WERI-Rb-1 (cell line): ENCODE data around the gene WDR27.

Experiments used
- DNase-seq: peaks from one replicate; pipeline ENCODE4 v3.0.0-alpha.2; 2020
- H3K27ac ChIP-seq: fragments of 250-450 bp; sonication (Bioruptor Pico); 2 replicates; pipeline ENCODE4 v1.5.1; 2020; ENCODE audit warnings: mild to moderate bottlenecking, moderate library complexity
- H3K27me3 ChIP-seq: fragments of 250-450 bp; sonication (Bioruptor Pico); 2 replicates; pipeline ENCODE4 v1.5.1; 2021; ENCODE audit warnings: mild to moderate bottlenecking, low read depth, moderate library complexity; ENCODE audit not compliant: insufficient read depth, severe bottlenecking
- H3K36me3 ChIP-seq: fragments of 250-450 bp; sonication (Bioruptor Pico); 2 replicates; pipeline ENCODE4 v1.5.1; 2020; ENCODE audit warnings: mild to moderate bottlenecking, moderate library complexity
- H3K4me3 ChIP-seq: 2 replicates; pipeline ENCODE4 v1.5.1; 2011; ENCODE audit warnings: low read depth, mild to moderate bottlenecking, control low read depth, low read length
- H3K9me3 ChIP-seq: fragments of 250-450 bp; sonication (Bioruptor Pico); 2 replicates; pipeline ENCODE4 v1.5.1; 2021; ENCODE audit warnings: mild to moderate bottlenecking, moderate library complexity; ENCODE audit not compliant: severe bottlenecking
- CTCF ChIP-seq: IDR thresholded peaks from 2 replicates; pipeline ENCODE4 v1.5.1; 2011; ENCODE audit warnings: low read depth, mild to moderate bottlenecking, control low read depth, inconsistent platforms, low read length

WDR27 gene

DNA sequence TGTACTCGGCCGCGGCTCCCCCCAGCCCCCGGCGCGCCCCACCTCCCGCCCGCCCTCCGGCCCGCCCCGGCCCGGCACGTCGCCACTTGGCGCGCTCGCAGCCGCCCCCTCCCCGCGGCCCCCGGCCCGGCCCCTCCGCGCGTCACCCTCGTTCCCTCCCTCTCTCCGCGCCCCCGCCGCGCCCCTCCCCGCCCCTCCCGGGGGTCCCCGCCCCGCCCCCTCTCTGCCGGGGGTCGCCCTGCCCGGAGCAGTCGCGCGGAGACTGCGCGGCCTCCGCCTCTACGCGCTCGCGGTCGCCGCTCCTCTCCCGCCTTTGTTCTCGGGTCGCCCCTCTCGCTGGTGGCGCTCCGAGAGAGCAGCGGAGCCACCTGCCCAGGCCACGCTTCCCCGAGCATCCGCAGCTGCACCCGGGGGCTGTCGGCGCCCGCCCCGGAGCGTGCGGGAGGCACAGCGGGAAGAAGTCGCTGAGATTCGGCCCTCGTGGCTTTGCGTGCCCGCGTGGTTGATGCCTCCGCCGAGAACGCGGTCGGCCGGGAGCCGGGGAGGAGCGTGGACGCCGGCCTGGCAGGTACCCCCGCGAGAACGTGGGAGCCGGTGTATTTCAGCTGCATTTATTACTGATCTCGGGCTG is 22.8 kb upstream of the WDR27 start, which contains the start of gene PHF10:
TSS of gene PHF10 (minus strand) at position 7 of the 631 bp plus-strand sequence. CDS start 569 bp downstream, outside the sequence.
- no peaks in the 10 kb centered on the region for H3K27me3 ChIP-seq
- DNase-seq, result peak; percentile 82
- H3K9me3 ChIP-seq, result no peaks in the 10 kb centered on the region
- H3K36me3 ChIP-seq, result peaks cover 8% of the 10 kb centered on the region; the same call in 1 of the 2 replicates
- H3K4me3 ChIP-seq, result peak within 1 kb of the TSS; percentile 92
- TF ChIP-seq CTCF, result no peak
- H3K27ac ChIP-seq, result peak within 1 kb of the TSS; percentile 99

DNA sequence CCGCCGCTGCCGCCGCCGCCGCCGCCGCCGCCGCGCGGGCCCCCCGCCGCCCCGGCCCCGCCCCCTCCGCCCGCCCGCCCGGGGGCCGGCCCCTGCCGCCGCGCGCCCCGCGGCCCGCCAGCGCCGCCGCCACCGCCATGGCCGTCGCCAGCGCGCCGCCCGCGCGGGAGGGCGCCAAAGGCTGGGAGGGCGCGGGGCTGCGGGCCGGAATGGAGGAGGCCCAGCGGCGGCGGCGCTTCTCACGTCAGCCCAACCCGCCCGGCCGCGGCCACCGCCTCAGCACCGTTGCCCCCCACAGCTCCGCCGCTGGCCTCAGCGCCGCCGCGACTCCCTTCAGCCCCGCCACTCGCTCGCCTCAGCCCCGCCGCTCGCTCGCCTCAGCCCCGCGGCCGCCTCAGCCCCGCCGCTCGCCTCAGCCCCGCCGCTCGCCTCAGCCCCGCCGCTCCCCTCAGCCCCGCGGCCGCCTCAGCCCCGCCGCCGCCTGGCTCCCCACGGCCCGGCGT is 22.2 kb upstream of the WDR27 start:
- TF ChIP-seq CTCF, result no peak
- peak overlapping the region; percentile 93 for H3K27ac ChIP-seq
- peak overlapping the region; percentile 28; the same call in 1 of the 2 replicates for H3K4me3 ChIP-seq

DNA sequence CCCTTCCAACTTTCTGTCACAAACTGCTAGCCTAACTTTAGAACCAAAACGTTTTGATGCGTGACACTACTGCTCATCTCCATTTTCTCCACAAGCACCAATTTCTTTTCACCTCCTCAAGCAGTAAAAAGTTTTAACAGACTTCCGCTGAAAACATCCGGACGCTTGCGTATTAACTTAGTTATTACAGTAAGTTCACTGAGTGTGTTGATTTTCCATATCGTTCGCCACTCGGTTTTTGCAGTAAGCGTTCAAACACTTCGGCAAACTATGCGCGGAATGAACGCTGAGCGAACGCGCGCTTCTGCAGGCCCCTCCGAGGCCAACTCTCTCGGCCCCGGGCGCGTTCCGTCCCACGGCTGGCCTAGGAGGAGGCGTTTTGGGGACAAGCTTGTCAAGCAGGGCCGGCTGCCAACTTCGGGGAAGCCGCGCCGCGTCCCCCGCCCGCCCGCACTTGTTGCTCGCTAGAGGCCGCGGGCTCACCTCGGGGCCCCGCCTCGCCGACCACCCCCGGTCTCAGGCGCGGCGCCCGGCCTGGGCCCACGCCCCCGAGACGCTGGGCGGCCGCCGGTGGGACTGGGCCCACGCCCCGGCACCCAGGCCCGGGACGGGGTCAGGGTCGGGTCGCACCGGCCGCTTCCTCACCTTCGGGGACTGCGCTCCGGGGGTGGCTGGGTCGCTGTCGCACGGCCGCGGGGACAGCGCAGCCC is 21.5 kb upstream of the WDR27 start:
- TF ChIP-seq CTCF, result no peak
- peak overlapping the region; percentile 92 for H3K4me3 ChIP-seq
- no peaks in the 10 kb centered on the region for H3K27me3 ChIP-seq
- DNase-seq, result peak; percentile 38
- peaks cover 19% of the 10 kb centered on the region for H3K36me3 ChIP-seq
- H3K9me3 ChIP-seq, result no peaks in the 10 kb centered on the region
- peak overlapping the region; percentile 47 for H3K27ac ChIP-seq

More for the DNA sequence above, 22.2 kb upstream of the WDR27 start:
- Histone ChIP-seq H3K27me3 (no peaks in the 10 kb centered on the region), H3K36me3 (peaks cover 13% of the 10 kb centered on the region; the same call in 1 of the 2 replicates), H3K9me3 (no peaks in the 10 kb centered on the region)
- peak; percentile 22 for DNase-seq

- no peaks in the 10 kb centered on the region for H3K27me3 ChIP-seq
- no peaks in the 10 kb centered on the region for H3K9me3 ChIP-seq
- peaks cover 21% of the 10 kb centered on the region for H3K36me3 ChIP-seq
- TF ChIP-seq CTCF, result no peak
- H3K4me3 ChIP-seq, result peak overlapping the region; percentile 92
- no peak for DNase-seq
- H3K27ac ChIP-seq, result no peak overlapping the region
Measured at GRCh38 chr6:169722362-169723199, 20.8 kb upstream of the WDR27 start.

DNA sequence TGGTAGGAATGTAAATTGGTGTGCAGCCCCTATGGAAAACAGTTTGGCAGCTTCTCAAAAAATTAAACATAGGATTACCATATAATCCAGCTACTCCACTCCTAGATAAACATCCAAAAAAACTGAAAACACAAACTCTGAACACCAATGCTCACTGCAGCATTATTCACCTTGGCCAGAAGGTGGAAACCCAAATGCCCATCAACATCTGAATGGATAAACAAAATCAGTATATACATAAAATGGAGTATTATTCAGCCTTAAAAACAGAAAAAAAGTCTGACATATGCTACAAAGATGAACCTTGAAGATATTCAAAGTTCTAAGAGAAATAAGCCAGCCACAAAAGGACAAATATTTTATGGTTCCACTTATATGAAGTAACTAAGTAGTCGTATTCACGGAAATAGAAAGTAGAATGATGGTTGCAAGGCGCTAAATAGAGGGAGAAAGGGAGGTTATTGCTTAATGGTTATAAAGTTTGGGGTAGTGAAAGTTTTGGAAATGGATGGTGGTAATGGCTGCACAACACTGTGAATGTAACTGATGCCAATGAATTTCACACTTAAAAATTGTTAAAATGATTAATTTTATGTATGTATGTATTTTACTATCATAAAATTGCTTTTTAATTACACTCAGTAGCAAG is 18.5 kb upstream of the WDR27 start:
- DNase-seq, result no peak
- TF ChIP-seq CTCF, result no peak

More for the DNA sequence above, 18.5 kb upstream of the WDR27 start:
- Histone ChIP-seq H3K36me3 (peaks cover 38% of the 10 kb centered on the region), H3K9me3 (no peaks in the 10 kb centered on the region), H3K27me3 (no peaks in the 10 kb centered on the region), H3K27ac (no peak overlapping the region), H3K4me3 (no peak overlapping the region)
